Head of caudate nucleus (tissue), 42 donors: ENCODE results near the gene MOCS2.

Source experiments
- DNase-seq, 42 donors: peaks; one replicate each; pipeline versions ENCODE4 v3.0.0 to v3.0.0-alpha.2; 2020 to 2021; ENCODE audit warnings: mixed read lengths in 7 of 42
- intact Hi-C: fragments of 100-400 bp; cut with DNase I; formaldehyde crosslinking; loops from one replicate; pipeline ENCODE4 v1.15.0; 2022

Gene MOCS2

DNA sequence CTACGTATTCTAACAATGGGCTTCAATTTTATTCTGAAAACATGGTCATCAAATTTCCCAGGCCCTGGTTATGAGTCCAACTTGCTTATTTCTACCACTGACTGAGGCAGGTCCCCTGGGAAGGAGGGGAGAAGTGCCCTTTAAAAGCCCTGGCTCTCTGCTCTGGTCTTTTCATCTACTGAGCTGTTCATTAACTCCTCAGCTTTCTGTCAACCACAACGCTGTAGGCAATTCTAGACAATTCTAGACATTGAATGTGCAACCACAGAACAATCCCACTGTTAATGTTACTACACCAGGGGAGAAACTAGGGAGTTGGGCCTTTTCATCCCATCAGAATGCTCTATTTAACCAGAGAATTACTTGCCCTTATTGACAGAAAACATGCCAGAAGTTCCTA lies 10.0 kb downstream of the MOCS2 start:
- intact Hi-C loops = loop anchor here (5.0 kb wide), 1 partner anchor 152 kb away; no protein-coding TSS in a partner anchor

DNA sequence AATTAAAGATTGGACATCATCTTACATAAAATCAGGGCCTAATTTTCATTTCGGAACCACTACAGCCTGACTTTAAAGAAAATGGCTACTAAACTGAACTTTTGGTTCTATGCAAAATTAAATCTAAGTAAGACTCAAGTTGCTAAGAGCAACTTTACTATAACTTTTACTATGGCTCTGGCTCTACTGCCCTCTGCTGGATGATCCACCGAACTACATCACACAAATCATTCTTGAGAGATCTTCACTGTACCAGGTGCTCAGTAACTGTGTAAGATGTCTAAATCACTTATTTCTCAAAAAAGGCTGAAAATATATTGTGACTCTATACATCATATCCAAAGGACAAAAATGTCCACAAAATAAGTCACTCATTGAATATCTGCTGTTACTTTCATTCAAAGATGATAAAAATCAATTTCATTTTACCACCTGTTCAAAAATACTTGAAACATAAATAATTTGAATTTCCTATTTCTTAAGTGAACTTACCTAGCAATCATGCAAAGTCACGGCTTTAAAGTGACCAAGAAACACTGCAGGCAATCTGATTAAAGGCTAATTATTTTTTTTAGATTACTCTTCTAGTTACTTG lies 13.5 kb downstream of the MOCS2 start:
- intact Hi-C loops = loop anchor here (5.0 kb wide), 1 partner anchor 149 kb away; no protein-coding TSS in a partner anchor
- peak in 39 of 42 donors; percentile 9 to 92 (median 74) for DNase-seq

More for the DNA sequence above, 10.0 kb downstream of the MOCS2 start:
- no peak for DNase-seq

DNA sequence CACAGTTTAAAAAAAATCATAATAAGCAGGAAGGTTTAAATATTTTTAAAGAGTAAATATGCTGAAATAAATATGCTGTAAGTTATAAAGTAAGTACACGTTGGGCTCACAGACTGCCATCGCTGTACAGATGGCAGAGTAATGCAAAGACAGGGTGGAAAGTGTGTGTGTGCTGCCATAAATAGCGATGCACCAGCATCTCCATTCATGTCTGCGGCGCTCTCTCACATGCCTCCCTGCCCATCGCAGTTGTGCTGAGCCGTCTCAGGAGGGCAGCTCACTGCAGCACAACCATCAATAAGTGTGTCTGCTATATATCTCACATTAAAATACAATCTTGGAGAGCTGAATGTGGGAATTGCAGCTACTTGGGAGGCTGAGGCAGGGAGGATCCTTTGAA lies 14.3 kb downstream of the MOCS2 start:
- intact Hi-C loops = loop anchor here (5.0 kb wide), 1 partner anchor 148 kb away; no protein-coding TSS in a partner anchor
- DNase-seq = no peak

DNA sequence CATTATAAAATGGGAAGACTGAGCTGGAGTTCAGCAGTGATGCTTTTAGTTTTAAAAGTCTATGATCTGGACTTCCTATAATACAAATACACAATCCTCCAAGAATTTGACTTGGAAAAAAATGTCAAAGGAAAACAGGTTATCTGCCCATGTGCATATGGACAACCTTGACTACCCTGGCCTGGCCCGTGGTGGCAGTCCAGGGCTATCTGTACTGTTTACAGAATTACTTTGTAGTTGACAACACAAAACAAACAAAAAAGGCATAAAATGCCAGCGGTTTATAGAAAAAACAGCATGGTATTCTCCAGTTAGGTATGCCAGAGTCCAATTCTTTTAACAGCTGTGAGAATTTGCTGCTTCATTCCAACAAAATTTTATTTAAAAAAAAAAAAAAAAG lies 17.3 kb downstream of the MOCS2 start:
- DNase-seq = no peak
- intact Hi-C loops = no loop called here

DNA sequence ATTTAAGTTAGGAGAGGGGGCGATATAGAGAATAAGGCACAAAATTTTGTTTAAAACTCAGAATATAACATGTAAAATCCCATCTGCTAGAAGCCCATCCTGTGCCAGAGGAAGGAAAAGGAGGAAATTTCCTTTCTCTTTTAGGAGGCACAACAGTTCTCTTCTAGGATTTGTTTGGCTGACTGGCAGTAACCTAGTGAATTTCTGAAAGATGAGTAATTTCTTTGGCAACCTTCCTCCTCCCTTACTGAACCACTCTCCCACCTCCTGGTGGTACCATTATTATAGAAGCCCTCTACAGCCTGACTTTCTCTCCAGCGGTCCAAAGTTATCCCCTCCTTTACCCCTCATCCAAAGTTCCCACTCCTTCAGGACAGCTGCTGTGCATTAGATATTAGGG lies 18.3 kb downstream of the MOCS2 start:
- no peak for DNase-seq
- intact Hi-C loops = no loop called here

DNA sequence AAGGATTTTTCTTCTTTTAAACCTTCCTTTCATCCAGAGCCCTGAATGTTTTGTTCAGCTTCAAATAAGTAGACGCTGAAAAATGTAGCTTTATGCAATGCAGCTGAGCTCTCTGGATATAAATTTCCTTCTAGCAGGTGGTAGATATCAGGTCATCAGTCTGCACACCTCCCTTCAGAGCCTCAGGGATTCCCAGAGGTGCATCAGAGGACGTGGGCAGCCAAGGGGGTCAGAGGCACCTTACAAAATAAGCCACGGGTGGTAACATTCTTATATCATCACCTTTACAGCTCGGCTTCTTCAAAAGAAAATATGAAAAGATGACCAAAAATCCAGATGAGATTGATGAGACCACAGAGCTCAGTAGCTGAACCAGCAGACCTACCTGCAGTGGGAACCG lies 19.3 kb downstream of the MOCS2 start:
- no peak for DNase-seq
- intact Hi-C loops = no loop called here

DNA sequence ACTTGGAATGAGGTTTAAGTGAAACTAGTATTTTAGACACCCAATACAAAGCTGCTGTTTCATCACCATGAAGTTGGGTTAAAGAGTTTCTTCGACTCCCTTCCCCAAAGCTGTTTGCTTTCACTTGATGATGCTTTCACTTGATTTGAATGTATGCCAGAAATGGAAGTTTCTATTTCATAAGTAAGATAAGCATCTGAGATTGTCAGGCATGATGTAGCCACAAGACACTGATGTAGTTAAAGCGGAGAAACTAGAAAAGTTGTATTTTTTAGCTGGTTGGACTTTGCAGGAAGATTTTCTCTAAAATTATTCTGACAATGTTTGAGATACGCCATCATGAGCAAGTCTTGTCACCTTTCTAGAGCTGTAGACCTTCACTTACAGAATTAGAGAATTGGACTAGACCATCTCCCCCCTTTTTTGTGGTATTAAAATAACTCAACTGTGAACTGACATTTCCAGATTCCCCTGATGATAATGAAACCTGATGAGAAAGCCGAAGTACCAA lies 20.0 kb downstream of the MOCS2 start:
- no peak for DNase-seq
- intact Hi-C loops = loop anchor here (10.0 kb wide), 1 partner anchor 105 kb away; the partner anchor contains the start of gene ITGA2

DNA sequence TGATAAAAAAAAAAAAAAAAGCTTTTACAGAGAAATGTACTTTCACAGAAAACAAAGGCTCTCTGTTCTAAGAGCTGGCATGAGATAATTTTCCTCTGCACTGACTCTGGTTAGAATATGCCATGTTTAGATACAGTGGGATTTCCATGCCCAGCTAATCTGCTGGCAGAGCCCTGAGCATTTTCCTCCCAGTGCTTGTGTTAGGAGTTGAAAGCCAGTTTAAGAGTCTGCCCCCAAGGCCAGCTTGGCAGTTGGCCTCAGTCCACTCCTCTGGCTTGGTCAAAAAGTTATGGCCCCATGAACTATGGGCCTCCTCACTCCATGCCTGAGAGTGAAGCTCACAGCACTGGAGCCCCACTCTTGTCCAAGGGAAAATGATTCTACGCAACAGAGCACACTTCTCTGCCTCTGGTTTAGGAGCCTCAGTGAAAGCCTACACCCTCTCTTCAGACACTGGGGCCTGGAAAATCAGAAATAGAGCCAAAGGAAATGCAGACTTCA lies 21.9 kb downstream of the MOCS2 start:
- peak; percentile 11 to 87 (median 61) for DNase-seq
- intact Hi-C loops = loop anchor here (10.0 kb wide), 1 partner anchor 103 kb away; the partner anchor contains the start of gene ITGA2

DNA sequence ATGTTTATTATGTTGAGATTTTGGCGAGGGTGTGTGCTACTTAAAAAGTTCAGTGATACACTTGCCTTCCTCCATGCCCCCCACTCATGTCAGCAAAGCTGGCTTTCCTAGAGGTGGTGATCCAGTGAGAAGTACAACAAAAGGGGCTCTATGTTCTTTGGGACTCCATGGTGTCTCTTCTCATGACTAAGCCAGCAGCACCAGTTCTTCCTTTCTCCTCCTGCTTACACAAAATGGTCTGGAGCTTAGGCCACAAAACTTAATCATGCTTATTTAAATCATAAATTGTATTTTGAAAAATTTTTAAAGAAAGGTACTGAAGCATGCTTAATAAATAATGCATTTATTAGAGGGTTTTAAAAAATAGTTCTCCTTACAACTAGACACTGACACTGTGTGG lies 22.4 kb downstream of the MOCS2 start:
- DNase-seq = peak in 8 of 42 donors; percentile 9 to 40 (median 22)
- intact Hi-C loops = loop anchor here (10.0 kb wide), 1 partner anchor 102 kb away; the partner anchor contains the start of gene ITGA2

DNA sequence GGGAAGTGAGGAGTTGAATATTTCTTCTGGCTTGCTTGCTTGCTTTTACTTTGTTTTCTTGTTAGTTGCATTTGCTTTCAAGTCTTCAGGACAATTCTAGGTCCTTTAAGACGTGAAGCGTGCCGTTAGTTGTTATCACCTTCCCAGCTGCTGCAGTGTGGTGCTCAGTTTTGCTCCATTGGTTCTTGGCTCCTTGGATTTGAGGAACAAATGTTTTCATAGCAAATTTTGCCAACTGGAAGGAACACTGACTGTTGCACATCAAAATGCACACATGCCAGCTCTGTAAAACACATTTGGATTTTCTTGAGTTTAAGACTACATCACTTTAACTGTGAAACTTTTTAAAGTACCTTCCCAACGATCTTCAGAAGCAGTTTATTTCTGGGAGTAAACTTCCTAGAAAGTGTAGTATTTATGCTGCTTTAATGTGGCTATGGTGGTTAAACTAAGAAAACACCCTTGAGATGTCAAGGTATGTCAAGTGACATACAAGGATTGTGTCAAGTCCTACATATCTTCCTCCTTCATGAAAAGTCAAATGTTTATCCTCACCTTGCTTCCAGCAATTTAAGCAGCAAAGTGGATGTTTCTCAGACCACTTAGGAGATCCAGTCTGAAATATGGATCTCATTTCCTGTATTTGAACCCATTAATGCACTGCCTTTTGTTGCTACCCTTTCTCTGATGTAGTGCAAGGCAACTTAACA lies 24.9 kb downstream of the MOCS2 start:
- no peak for DNase-seq
- intact Hi-C loops = loop anchor here (10.0 kb wide), 1 partner anchor 100 kb away; the partner anchor contains the start of gene ITGA2

DNA sequence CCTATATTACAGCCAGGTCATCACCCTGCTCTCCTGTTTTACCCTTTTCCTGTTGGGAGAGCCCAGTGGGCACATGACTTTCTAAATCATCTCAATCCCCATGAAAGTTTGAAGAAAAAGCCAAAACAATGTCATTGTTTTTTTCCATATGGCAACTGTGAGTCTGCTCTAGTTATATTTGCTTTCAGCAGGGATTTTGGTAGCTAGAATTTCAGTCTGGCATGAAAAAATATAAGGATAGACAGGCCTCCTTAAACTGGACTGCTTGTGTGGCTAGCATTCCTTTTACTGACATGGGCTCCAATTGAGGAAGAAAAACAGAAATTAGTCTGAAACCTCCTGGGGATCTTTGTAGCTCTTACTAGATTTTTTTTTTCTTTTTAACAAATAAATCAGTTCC lies 25.6 kb downstream of the MOCS2 start:
- intact Hi-C loops = loop anchor here (10.0 kb wide), 1 partner anchor 99 kb away; the partner anchor contains the start of gene ITGA2
- DNase-seq = no peak

DNA sequence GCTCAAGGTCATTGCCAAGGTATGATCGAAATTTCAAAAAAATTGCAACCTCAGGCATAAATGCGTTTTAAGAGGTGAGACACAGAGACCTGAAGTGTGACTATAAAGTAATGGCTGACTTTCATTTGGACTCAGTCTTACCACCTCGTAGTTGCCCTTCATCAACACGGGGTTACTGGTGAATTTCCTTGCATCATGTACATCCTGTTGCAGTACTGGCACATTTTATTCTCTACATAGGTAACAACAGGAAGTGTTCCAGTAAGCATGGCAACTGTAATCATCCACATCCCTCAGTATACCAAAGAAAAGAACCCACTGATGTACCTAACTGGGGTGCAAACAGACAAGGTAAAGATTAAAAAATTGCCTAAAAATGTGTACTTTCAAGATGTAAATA lies 29.3 kb downstream of the MOCS2 start:
- intact Hi-C loops = loop anchor here (10.0 kb wide), 1 partner anchor 95 kb away; the partner anchor contains the start of gene ITGA2
- DNase-seq = no peak

DNA sequence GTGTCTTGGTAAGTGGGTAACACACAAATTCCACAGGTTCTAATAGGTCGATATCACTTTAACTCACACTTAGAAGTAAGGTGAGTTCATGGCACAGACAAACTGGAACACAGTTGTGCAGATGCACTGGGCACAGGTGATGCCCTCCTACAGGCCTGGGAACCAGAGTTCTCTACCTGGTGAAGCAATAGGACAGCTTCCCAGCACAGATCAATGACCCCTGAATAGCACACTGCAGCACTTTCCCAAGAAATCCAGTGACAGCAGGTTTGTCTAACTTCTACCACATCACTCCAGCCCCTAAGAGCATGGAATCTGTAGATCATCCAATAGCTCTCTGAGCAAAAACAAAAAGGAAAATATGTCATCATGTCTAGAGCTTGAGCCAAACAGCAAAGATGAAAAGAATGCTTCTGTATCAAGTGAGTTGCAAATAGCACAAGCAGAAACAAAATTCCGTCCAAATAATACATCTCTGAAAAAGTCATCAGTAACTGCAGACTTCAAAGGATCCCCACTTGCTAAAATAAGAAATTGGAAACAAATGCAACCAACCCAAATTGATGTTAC lies 33.5 kb downstream of the MOCS2 start:
- DNase-seq = no peak
- intact Hi-C loops = no loop called here

DNA sequence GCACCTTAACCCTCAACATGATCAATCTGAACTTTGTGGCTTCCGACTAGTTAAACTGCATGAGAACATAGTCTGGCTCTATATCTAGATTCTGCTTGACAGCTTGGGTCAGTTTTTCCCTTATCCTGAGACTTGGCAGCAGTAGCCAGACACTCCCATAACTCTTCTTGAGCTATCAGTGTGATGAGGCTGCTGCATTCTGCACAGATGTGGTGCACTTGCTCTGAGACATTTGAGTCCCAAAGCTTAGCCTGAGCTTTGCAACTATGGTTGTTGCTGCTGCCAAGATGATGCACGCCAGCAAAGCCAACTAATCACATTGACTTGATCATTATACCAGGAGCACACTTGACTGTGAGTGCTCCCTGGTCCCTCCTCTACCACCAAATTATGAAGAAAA lies 36.2 kb downstream of the MOCS2 start:
- no peak for DNase-seq

DNA sequence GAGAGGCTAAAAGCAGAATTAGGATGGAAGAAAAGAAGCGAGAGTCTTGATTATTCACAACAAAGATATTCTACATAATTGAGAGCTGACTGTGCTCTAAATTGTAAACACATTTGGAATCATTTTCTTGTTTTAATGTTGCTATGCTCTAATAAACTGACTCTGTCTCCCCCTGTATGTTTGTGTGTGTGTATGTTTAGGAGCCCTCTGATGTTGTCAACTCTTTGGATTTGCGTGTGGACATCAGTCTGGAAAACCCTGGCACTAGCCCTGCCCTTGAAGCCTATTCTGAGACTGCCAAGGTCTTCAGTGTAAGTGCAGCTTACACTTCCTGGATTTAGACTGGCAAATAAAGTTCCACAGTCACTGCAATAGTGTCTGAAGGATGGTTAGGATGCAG lies 37.8 kb downstream of the MOCS2 start:
- DNase-seq = no peak
- intact Hi-C loops = no loop called here

More for the DNA sequence above, 36.2 kb downstream of the MOCS2 start:
- intact Hi-C loops = no loop called here

DNA sequence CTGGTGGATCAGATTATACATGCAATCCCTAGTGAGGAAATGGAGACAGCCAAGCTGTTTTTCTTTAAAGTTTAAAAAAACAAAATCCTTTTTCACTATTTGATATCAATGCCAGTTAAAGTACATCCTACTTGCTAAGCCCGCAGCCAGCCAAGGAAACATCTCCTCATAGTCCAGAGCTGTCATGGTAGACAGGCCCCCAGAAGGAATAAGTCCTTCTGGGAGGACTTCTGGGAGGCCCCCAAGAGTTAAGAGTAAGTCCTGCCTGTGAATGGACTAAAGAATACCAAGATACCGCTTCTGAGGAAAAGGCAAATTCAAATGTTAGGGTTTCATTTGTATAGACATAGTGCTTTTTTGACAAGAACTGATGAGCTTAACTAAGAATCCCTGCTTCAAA lies 38.3 kb downstream of the MOCS2 start:
- intact Hi-C loops = no loop called here

DNA sequence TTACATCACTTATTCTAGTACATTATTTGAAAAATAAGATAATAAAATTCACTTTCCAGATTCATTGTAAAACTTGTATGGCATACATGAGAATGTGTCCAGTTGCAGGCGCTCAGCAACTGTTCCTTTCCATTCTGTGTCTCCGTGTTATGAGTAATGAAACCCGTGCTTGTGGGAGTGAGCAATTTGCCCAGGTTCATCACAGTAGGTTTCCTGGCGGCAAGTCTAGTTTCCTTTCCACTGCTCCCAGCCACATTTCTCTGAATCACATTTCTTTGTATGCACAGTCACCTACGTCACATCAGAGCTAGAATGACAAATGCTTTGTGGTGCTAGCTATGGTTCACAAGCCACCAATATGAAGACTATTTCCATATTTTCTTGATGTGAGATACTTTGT lies 39.9 kb downstream of the MOCS2 start:
- peak in 13 of 42 donors; percentile 8 to 59 (median 24) for DNase-seq
- intact Hi-C loops = no loop called here

More for the DNA sequence above, 38.3 kb downstream of the MOCS2 start:
- no peak for DNase-seq

DNA sequence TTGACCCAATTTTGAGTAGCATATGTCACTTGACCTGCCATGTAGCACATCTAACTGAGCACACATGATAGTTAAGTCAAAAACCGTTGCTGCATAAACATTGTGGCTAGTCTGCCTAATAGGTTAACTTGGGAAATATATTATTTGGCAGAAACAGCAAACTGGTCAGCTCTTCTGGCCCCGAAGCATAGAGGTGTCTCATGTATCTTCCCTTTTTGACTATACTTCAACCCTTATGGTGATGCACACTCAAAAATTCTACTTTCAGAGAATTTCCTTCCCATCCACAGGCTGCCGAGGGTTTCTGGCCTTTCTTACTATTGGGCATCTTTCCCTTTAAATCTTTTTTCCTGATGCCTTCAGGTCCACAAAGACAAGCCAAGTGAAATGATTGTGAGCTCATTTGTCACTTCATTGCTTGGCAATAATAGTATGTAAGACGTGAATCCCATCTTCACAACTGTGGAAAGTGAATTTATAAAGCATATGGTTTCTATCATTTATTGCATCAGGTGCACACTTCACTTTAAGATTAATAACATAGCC lies 41.2 kb downstream of the MOCS2 start:
- intact Hi-C loops = no loop called here
- no peak for DNase-seq

DNA sequence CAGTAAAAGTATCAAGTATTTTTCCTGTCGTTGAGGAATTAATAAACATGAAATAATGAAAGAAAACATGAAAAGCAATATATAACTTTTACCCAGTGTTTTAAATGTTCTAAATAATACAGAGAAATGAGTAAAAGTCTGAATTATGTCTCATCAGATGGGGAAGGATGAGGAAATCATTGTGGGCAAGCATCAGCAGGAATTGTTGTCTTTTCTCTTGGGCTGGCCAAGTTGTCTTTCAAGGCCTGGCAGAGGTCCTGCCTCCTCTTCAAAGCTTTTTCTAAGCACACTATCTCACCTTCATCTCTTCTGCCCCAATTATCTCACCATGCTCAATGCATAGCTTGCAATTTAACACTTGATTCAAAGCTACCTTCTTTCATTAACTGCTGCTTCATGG lies 41.9 kb downstream of the MOCS2 start:
- intact Hi-C loops = no loop called here
- no peak for DNase-seq
